Kidney glomerular epithelial cell (primary cell): ENCODE results near the gene PCDH9.
"Not testable (repeated sequence)": the region's sequence is repeated elsewhere in the genome, so short reads cannot be mapped to it uniquely, and the experiment has no call there.

Source experiments
- DNase-seq: peaks from one replicate; lab custom pipeline; 2025; lab: John Stamatoyannopoulos, UW

The PCDH9 gene

GRCh38 chr13:66262330-66262729, 967.8 kb downstream of the PCDH9 start:
- DNase-seq: no peak

GRCh38 chr13:66259426-66259825, 970.7 kb downstream of the PCDH9 start:
- not testable (repeated sequence) for DNase-seq
